ENCODE measurements around the gene ZBTB7C.

DNA sequence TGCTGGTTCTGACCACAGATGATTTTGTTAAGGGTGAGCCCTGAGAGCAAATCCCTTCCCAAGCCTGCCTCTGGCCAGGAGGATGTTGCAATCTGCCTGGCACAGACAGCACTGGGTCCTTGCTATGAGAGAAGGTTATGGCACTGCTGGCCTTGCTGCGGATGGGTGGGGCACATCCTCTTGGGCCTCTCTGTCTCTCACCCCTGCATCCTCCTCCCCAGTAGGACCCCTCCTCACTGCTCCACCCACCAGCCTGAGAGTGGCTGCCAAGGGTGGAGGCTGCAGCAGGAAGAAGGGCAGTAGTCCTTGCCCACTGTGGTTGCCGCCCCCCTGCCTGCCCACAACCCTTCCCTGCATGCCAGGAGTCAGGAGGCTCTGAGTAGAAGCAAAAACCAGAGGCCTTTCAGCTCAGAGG, 180.9 kb downstream of the ZBTB7C start:
- TF ChIP-seq KDM1A (IDR thresholded peaks at IDR 0.05; ENCODE audit: borderline replicate concordance) (no peak), BHLHE40 (IDR thresholded peaks at IDR 0.05; ENCODE audit: borderline replicate concordance in 1 of 2, low read depth in 2 of 2, low read length in 1 of 2) (no peak), BCL11A (IDR thresholded peaks at IDR 0.05; ENCODE audit: low read depth, low read length) (no peak), PKNOX1 (IDR thresholded peaks at IDR 0.05) (no peak), STAT3 (IDR thresholded peaks at IDR 0.05; ENCODE audit: low read depth, low read length) (no peak), CEBPB (IDR thresholded peaks at IDR 0.05; ENCODE audit: borderline replicate concordance in 1 of 2, low read depth in 2 of 2, low read length in 2 of 2) (no peak), ZNF384 (IDR thresholded peaks at IDR 0.05; ENCODE audit: borderline replicate concordance, low read depth, low read length) (no peak)
- TF ChIP-seq, protein P1, sequence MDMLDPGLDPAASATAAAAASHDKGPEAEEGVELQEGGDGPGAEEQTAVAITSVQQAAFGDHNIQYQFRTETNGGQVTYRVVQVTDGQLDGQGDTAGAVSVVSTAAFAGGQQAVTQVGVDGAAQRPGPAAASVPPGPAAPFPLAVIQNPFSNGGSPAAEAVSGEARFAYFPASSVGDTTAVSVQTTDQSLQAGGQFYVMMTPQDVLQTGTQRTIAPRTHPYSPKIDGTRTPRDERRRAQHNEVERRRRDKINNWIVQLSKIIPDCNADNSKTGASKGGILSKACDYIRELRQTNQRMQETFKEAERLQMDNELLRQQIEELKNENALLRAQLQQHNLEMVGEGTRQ (IDR thresholded peaks at IDR 0.05; ENCODE audit: borderline replicate concordance, low read depth, low read length): no peak
- TF ChIP-seq, protein P2, sequence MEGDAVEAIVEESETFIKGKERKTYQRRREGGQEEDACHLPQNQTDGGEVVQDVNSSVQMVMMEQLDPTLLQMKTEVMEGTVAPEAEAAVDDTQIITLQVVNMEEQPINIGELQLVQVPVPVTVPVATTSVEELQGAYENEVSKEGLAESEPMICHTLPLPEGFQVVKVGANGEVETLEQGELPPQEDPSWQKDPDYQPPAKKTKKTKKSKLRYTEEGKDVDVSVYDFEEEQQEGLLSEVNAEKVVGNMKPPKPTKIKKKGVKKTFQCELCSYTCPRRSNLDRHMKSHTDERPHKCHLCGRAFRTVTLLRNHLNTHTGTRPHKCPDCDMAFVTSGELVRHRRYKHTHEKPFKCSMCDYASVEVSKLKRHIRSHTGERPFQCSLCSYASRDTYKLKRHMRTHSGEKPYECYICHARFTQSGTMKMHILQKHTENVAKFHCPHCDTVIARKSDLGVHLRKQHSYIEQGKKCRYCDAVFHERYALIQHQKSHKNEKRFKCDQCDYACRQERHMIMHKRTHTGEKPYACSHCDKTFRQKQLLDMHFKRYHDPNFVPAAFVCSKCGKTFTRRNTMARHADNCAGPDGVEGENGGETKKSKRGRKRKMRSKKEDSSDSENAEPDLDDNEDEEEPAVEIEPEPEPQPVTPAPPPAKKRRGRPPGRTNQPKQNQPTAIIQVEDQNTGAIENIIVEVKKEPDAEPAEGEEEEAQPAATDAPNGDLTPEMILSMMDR (IDR thresholded peaks at IDR 0.05 in 2 of 3, conservative IDR thresholded peaks at IDR 0.05 in 1 of 3; ENCODE audit: control insufficient read depth in 2 of 3, extremely low read depth in 1 of 3, insufficient read depth in 1 of 3, low read depth in 3 of 3, low read length in 3 of 3): no peak

Measured in GM12878 (cell line).